Activated T-cell treated with anti-CD3 and anti-CD28 coated beads, Interleukin-2, amount 50 U/mL, for 4 hours (primary cell): ENCODE measurements around the gene PTH2. TPM values are rescaled to one million over a fixed set of nuclear protein-coding genes. Genes with fewer than 3 reads are reported as not detected.

Experiments
- ATAC-seq, 2 donors: fragments of 200-7000 bp; cut with Tn5 transposase; one replicate each; pipeline ENCODE4 v1.10.0; 2021
- DNase-seq: peaks from one replicate; pipeline ENCODE4 v3.0.0-alpha.2; 2020
- H3K27me3 Mint-ChIP-seq: one replicate; pipeline ENCODE4 v1.8.0; 2021; ENCODE audit warnings: low read depth, mixed read lengths
- H3K36me3 Mint-ChIP-seq: one replicate; pipeline ENCODE4 v1.8.0; 2022; ENCODE audit warnings: mixed read lengths; ENCODE audit not compliant: insufficient read depth
- H3K4me1 Mint-ChIP-seq: one replicate; pipeline ENCODE4 v1.8.0; 2021; ENCODE audit warnings: low read depth, mixed read lengths
- H3K4me3 Mint-ChIP-seq: one replicate; pipeline ENCODE4 v1.8.0; 2021; ENCODE audit warnings: mild to moderate bottlenecking, moderate library complexity, mixed read lengths
- H3K9me3 Mint-ChIP-seq: one replicate; pipeline ENCODE4 v1.8.0; 2021; ENCODE audit warnings: mixed read lengths
- total RNA-seq, 3 donors: library from RNA; stranded (reverse); gene quantifications; one replicate each; pipeline ENCODE4 v1.2.1, GENCODE V29; 2021

PTH2 gene
- total RNA-seq, 3 donors from 2014 or later = not detected

DNA sequence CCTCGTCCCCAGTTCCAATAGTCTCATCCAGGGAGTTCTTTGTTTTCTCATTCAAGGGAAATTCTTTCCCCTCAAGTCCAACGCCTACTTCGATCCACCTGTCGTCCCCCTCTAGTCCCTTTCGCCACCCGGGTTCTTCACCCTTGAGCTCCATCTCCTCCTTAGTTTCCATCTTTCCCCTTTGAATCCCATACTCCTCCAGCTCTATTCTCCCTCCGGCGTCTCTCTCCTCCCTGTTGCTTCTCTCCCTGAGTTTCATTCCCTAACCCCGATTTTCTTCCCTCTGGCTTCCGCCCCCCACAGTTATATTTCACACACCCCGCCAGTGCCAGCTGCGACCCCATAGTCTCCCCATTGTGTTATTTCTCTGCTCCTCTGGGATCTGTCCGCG lies 18.7 kb upstream of the PTH2 start:
- peaks cover 55% of the 10 kb centered on the region for H3K27me3 Mint-ChIP-seq
- no peak for DNase-seq
- peak overlapping the region; percentile 78 for H3K4me3 Mint-ChIP-seq
- H3K9me3 Mint-ChIP-seq = no peaks in the 10 kb centered on the region
- ATAC-seq = no peak
- peaks cover 26% of the 10 kb centered on the region for H3K4me1 Mint-ChIP-seq
- peaks cover 2% of the 10 kb centered on the region for H3K36me3 Mint-ChIP-seq

DNA sequence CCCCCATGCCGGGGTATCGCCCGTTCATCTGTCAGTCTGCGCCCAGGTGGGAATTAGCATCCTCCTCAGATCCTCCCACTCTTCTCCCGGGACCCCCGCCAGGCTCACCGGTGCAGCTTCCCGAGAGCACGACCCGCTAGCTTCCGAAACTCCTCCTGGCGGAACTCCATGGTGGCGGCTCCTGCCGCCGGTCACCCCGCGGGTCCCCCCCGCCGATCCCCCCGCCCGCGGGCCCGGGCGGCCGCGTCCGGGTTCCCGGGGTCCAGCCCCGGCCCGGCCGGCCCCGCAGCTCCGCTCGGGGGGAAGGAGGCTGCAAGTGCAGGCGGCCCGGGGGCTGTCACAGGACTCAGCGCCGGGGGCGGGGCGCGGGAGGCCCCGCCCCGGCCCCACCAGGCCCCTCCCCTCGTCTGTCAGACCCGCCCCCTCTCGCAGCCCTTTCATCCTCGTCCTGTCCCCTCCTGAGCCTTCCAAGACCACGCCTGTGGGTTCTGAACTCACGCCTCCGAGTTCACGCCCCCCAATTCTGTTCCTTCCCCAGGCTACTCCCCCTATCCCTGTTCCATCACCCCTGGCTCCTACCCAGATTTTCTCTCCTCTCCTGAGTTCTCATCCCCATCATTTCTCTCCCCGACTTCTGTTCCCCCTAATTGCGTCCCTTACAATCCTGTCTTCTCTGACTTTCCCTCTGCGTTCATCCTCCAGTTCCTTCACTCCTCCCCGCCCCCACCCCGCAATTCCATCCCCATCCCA lies 18.1 kb upstream of the PTH2 start, which contains the start of gene SLC17A7:
SLC17A7 (minus strand) TSS at position 318 of the 750 bp plus-strand sequence; CDS start at position 170, 148 bp downstream.
- peak within 1 kb of the TSS; percentile 78 for H3K4me3 Mint-ChIP-seq
- ATAC-seq (peak in 1 of 2 donors; percentile 14), DNase-seq (no peak)
- H3K36me3 Mint-ChIP-seq = peaks cover 2% of the 10 kb centered on the region
- H3K9me3 Mint-ChIP-seq = no peaks in the 10 kb centered on the region
- peaks cover 27% of the 10 kb centered on the region for H3K4me1 Mint-ChIP-seq
- H3K27me3 Mint-ChIP-seq = peaks cover 61% of the 10 kb centered on the region

DNA sequence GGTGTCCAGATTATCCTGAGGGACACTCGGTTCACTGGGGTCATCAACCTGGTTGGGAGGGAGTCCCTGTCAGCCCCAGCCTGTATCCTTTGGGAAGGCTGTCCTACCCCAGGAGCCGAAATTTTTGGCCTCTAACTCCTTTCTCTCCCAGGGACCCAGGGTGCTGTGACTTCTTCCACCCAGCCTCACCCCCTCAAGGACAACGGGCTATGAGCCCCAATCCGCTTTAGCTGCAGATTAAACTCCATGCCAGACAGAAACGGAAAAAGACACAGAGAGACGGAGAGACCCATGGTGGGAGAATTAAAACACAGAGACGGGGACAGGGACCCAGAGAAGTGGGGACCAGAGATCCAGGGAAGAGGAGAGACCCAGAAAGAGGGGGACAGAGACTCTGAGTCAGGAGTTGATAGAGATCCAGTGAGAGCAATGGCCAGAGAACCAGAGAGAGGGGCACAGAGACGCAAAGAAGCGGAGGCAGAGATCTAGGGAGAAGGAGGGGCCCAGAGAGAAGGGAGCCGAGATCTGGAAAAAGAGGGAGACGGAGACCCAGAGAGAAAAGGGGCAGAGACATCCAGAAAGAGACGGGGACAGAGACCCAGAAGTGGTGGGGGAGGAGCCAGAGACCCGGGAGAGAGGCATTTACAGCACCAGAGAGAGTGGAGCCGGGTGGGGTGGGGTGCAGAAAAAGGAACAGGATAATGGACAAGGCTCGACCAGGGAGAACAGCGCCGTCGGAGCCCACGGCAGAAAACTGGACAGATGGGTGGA lies 17.4 kb upstream of the PTH2 start:
- ATAC-seq (no peak), DNase-seq (no peak)
- H3K4me3 Mint-ChIP-seq = no peak overlapping the region
- no peaks in the 10 kb centered on the region for H3K36me3 Mint-ChIP-seq
- no peaks in the 10 kb centered on the region for H3K9me3 Mint-ChIP-seq
- peaks cover 68% of the 10 kb centered on the region for H3K27me3 Mint-ChIP-seq
- peaks cover 32% of the 10 kb centered on the region for H3K4me1 Mint-ChIP-seq

DNA sequence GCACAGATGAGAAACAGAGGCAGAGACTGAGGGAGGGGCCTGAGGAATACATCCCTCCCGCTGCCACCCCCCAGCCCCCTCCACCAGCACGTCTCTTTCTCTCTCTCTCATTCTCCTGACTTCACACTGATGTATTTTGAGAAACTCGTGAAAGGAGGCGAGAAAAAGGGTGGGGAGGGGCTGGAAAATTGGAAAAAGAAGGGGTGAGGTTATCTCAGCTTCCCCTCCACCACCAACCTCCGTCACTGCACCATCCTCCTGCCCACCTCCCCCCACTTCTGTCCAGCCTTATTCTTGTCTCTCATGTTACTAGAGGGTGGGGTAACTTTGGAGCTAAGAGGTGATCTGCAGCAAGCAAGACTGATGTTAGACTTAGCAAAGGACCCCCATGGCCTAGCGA lies 16.6 kb upstream of the PTH2 start:
- H3K36me3 Mint-ChIP-seq = no peaks in the 10 kb centered on the region
- no peak overlapping the region for H3K4me3 Mint-ChIP-seq
- H3K9me3 Mint-ChIP-seq = no peaks in the 10 kb centered on the region
- DNase-seq (no peak), ATAC-seq (no peak)
- H3K4me1 Mint-ChIP-seq = peaks cover 31% of the 10 kb centered on the region
- H3K27me3 Mint-ChIP-seq = peaks cover 76% of the 10 kb centered on the region

DNA sequence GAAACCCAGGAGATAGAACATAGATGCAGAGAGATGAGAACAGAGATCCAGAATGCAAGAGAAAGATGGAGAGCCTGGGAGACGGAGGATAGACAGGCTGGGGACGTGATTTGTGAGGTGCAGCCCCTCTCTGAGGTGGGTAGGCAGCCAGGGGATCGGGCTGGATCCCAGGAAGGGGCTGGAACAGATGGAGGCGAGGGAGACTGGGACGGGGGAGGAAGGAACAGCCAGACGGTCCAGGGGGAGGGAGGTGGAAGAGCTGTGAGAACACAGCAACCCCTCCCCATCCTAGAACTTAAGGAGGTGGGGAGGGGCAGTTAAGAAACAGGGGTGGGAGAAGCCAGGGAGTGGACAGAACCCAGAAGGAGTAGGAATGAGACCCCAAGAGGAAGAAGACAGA lies 15.0 kb upstream of the PTH2 start:
- no peaks in the 10 kb centered on the region for H3K9me3 Mint-ChIP-seq
- H3K4me3 Mint-ChIP-seq = no peak overlapping the region
- peaks cover 29% of the 10 kb centered on the region for H3K4me1 Mint-ChIP-seq
- H3K27me3 Mint-ChIP-seq = peaks cover 91% of the 10 kb centered on the region
- ATAC-seq (no peak), DNase-seq (no peak)
- no peaks in the 10 kb centered on the region for H3K36me3 Mint-ChIP-seq

DNA sequence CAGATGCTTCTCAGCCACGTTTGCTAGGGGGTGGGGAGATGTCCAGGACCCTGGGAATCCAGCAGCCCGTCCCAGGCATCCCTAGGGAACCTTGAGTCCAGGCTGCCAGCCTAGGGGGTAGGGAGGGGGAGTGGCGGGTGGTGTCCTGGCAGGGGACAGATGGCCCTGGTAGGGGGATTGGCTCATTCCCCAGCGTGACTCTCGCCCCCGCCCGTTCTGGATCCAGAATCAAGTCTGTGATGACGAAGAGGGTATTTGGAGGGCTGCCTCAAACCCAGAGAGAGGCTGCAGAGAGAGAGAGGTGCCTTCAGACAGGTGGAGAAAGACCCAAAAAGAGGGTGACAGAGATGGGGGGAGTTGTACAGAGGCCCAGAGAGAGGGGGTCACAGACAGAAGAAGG lies 14.0 kb upstream of the PTH2 start:
- H3K4me1 Mint-ChIP-seq = peaks cover 31% of the 10 kb centered on the region
- ATAC-seq = no peak
- H3K36me3 Mint-ChIP-seq = no peaks in the 10 kb centered on the region
- H3K27me3 Mint-ChIP-seq = peaks cover 94% of the 10 kb centered on the region
- H3K9me3 Mint-ChIP-seq = no peaks in the 10 kb centered on the region
- DNase-seq = no peak
- no peak overlapping the region for H3K4me3 Mint-ChIP-seq

DNA sequence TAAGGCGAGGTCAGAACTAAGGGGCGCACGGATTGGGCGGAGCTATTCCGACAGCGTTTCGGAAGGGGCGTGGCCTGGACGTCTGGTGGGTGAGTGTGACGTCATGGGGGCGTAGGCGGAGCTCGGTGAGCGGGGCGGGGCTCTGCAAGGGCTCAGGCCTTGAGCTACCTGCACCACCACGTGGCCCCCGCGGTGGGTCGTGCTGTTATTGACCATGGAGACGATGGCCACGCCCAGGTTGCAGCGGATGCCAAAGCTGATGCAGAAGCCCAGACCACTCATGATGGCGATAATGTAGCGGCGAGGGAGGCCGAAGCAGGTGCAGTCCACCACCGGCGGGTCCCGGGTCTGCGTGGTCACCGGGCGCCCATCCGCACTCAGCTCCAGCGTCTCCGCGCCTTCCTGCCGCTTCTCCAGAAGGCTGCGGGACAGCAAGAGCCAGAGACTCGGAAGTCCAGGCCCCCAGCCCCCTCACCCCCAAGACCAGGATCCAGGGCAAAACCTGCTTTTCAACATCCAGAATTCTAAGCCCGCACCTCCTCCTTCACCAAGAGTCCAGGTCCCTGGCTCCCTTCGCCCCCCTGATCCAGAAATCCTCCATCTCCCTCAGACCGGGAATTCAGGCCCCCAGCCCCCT lies 13.3 kb upstream of the PTH2 start:
- Mint-ChIP-seq H3K4me1 (peaks cover 27% of the 10 kb centered on the region), H3K4me3 (no peak overlapping the region), H3K36me3 (no peaks in the 10 kb centered on the region), H3K9me3 (no peaks in the 10 kb centered on the region), H3K27me3 (peaks cover 93% of the 10 kb centered on the region)
- DNase-seq (peak; percentile 47), ATAC-seq (peak in 1 of 2 donors; percentile 15)

DNA sequence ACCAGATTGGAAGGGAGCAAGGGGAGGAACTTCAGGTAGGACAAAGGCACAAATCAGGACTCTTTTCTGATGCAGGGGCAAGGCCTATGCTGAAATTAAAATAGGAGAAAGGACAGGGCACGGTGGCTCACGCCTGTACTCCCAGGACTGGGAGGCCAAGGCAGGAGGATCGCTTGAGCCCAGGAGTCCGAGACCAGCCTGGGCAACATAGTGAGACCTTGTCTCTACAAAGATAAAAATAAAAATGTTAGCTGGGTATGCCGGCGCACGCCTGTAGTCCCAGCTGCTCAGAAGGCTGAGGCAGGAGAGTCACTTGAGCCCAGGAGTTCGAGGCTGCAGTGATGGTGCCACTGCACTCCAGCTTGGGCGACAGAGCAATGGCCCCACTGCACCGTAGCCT lies 12.4 kb upstream of the PTH2 start:
- Mint-ChIP-seq H3K36me3 (no peaks in the 10 kb centered on the region), H3K4me1 (peaks cover 28% of the 10 kb centered on the region), H3K9me3 (no peaks in the 10 kb centered on the region), H3K4me3 (no peak overlapping the region), H3K27me3 (peaks cover 96% of the 10 kb centered on the region)
- ATAC-seq (no peak), DNase-seq (no peak)

DNA sequence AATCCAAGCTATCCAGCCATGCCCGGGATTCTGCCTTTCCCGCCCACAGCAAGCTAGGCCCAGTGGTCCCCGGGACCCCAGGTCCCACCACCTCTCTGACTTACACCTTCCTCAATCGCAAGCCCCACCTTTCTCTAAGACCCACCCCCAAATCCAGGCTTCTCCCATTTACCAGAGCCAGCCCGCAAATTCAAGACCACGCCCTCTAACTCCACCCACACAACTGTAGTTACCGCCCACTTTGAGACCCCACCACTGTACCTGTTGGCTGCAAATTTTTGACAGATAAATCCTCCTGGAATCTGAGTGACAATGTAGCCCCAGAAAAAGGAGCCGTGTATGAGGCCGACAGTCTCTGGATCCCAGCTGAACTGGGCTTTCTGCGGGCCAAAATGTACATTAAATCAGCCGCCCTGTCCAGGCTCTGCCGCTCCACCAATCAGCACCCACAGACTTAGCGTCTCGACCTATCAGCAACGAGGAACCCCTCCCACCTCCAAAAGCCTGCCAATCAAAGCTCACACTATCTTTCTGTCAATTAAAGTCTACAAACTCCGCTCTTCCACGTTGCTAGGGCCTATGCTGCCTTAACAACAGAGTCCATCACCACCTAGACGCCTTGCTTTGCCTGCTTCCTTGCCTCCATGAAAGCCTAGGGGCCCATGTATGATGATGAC lies 11.8 kb upstream of the PTH2 start:
- ATAC-seq (no peak), DNase-seq (no peak)
- Mint-ChIP-seq H3K36me3 (no peaks in the 10 kb centered on the region), H3K9me3 (no peaks in the 10 kb centered on the region), H3K27me3 (peaks cover 95% of the 10 kb centered on the region), H3K4me3 (no peak overlapping the region), H3K4me1 (peaks cover 26% of the 10 kb centered on the region)

DNA sequence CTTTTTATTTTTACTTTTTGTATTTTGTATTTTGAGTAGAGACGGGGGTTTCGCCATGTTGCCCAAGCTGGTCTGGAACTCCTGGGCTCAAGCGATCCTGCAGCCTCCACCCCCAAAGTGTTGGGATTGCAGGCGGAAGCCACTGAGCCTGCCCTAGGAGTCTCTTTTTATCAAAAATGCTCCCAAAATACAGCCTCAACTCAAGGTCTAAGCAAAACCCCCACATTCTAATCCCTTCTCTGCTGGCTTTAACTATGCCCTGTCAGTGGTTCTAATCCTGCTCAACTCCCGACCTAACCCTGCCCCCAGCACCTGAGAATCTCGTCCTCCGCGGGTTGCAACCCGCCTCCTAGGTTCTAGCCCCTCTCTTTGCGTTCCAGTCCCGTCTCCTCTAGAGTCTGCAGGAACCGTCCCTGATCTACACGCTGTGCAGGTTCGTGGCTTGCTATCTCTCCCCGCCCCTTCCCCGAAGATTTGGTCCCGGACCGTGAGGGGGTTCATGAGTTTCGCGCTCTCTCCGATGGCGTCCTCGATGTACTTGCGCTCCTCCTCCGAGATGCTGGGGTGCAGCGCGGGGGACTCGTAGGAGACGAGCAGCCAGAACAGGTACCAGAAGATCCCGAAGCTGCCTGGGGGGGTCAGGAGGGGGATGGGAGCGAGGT lies 10.1 kb upstream of the PTH2 start:
- H3K4me3 Mint-ChIP-seq = peak overlapping the region; percentile 6
- DNase-seq (no peak), ATAC-seq (no peak)
- H3K9me3 Mint-ChIP-seq = no peaks in the 10 kb centered on the region
- H3K36me3 Mint-ChIP-seq = no peaks in the 10 kb centered on the region
- peaks cover 30% of the 10 kb centered on the region for H3K4me1 Mint-ChIP-seq
- peaks cover 92% of the 10 kb centered on the region for H3K27me3 Mint-ChIP-seq

DNA sequence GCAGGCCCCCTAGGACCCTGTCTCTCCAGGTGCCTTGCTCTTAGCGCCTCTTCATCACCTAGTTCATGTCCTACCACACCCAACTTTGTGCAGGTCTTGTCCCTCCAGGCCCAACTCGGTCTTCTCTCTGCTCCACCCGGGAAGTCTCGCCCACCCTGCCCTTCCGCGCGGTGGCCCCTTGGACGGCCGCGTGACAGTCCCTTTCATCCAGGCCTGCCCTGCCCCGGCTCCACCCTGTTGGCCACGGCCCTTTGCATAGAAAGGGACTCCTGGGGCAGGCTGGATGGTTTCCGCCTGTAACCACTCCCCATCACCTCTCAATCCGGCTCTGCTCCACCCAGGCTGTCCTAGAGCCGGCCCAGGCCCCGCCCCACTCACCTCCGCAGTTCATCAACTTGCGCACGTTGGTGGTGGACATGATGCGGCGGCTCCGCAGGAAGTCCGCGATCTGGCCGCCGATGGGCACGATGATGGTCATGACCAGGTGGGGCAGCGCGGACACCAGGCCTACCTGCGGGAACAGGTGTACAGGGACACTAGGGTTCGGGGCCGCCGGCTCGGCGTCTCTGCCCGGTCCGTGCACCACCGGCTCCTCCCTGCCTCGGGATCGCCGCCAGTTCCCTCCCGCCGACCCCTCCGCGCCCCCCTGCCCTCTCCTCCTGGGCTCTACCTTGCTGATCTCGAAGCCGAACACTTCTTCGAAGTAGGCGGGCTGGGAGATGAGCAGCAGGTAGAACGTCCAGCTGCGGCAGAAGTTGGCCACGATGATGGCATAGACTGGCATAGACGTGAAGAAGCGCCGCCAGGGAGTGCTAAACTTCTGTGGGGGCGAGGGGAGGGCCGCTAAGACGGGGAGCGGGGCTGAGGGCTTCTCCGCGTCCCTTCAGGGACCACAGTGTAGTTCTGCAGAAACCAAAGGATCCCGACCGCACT lies 9.2 kb upstream of the PTH2 start:
- ATAC-seq (peak in 1 of 2 donors; percentile 48), DNase-seq (no peak)
- no peaks in the 10 kb centered on the region for H3K9me3 Mint-ChIP-seq
- H3K36me3 Mint-ChIP-seq = no peaks in the 10 kb centered on the region
- peaks cover 91% of the 10 kb centered on the region for H3K27me3 Mint-ChIP-seq
- peaks cover 37% of the 10 kb centered on the region for H3K4me1 Mint-ChIP-seq
- H3K4me3 Mint-ChIP-seq = no peak overlapping the region

DNA sequence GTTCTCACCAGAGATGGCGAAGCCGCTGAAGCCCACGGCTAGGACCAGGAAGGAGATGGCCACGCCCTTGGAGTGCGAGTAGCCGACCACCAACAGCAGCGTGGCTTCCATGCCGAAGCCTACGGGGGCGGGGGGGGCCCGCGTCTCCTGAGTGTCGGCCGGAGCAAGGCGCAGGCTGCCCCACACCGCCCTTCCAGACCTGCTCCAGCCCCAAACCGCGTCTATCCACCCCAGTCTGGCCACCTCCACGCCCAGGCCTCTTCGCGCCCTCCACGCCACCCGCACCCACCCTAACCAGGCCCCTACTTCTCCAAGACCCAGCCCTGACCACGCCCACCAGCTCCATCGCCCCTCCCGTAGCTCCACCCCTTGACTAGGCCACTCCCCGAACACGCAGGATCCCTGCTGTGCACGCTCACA lies 8.1 kb upstream of the PTH2 start:
- H3K27me3 Mint-ChIP-seq = peaks cover 91% of the 10 kb centered on the region
- no peak for ATAC-seq
- peaks cover 44% of the 10 kb centered on the region for H3K4me1 Mint-ChIP-seq
- no peaks in the 10 kb centered on the region for H3K36me3 Mint-ChIP-seq
- DNase-seq = no peak
- no peak overlapping the region for H3K4me3 Mint-ChIP-seq
- H3K9me3 Mint-ChIP-seq = no peaks in the 10 kb centered on the region
